ENCODE results near the gene EPHA10. TPM values are rescaled to one million over a fixed set of nuclear protein-coding genes. Genes with fewer than 3 reads are reported as not detected.
"Not testable (repeated sequence)": the region's sequence is repeated elsewhere in the genome, so short reads cannot be mapped to it uniquely, and the experiment has no call there.

EPHA10 gene
- total RNA-seq, 2 donors from 2014 or later = 0.74 to 1.00 TPM

GRCh38 chr1:37739222-37739621, 25.7 kb downstream of the EPHA10 start:
- Mint-ChIP-seq H3K27ac (no peak overlapping the region), H3K4me3 (no peak overlapping the region), H3K4me1 (ENCODE audit: low read depth) (peaks cover 11% of the 10 kb centered on the region), H3K27me3 (ENCODE audit: low read depth) (peaks cover 49% of the 10 kb centered on the region), H3K36me3 (ENCODE audit: insufficient read depth in 2 of 2) (peaks cover 2 to 4% of the 10 kb centered on the region in 2 donors), H3K9me3 (peaks cover 0 to 4% of the 10 kb centered on the region in 2 donors)
- DNase-seq (peak; percentile 10 to 35), ATAC-seq (replicated peaks in 1 of 2) (peak; percentile 100)

GRCh38 chr1:37738619-37739018, 26.3 kb downstream of the EPHA10 start:
- H3K27me3 Mint-ChIP-seq (ENCODE audit: low read depth) = peaks cover 50% of the 10 kb centered on the region
- not testable (repeated sequence) for H3K36me3 Mint-ChIP-seq (ENCODE audit: insufficient read depth in 2 of 2); H3K4me3 Mint-ChIP-seq; H3K9me3 Mint-ChIP-seq; DNase-seq; ATAC-seq (replicated peaks in 1 of 2); H3K27ac Mint-ChIP-seq
- peaks cover 11% of the 10 kb centered on the region for H3K4me1 Mint-ChIP-seq (ENCODE audit: low read depth)

GRCh38 chr1:37737975-37738374, 26.9 kb downstream of the EPHA10 start:
- H3K27ac Mint-ChIP-seq; H3K36me3 Mint-ChIP-seq (ENCODE audit: insufficient read depth in 2 of 2); H3K9me3 Mint-ChIP-seq; H3K4me3 Mint-ChIP-seq; ATAC-seq (replicated peaks in 1 of 2); DNase-seq: not testable (repeated sequence)
- Mint-ChIP-seq H3K27me3 (ENCODE audit: low read depth) (peaks cover 56% of the 10 kb centered on the region), H3K4me1 (ENCODE audit: low read depth) (peaks cover 11% of the 10 kb centered on the region)

GRCh38 chr1:37734629-37735591, 30.0 kb downstream of the EPHA10 start:
- peaks cover 2 to 4% of the 10 kb centered on the region in 2 donors for H3K36me3 Mint-ChIP-seq (ENCODE audit: insufficient read depth in 2 of 2)
- H3K4me3 Mint-ChIP-seq = no peak overlapping the region
- peaks cover 0 to 4% of the 10 kb centered on the region in 2 donors for H3K9me3 Mint-ChIP-seq
- peak; percentile 8 to 17 for DNase-seq
- peaks cover 50% of the 10 kb centered on the region for H3K27me3 Mint-ChIP-seq (ENCODE audit: low read depth)
- no peak for ATAC-seq (replicated peaks in 1 of 2)
- H3K4me1 Mint-ChIP-seq (ENCODE audit: low read depth) = peaks cover 11% of the 10 kb centered on the region
- H3K27ac Mint-ChIP-seq = no peak overlapping the region

GRCh38 chr1:37732111-37732780, 32.7 kb downstream of the EPHA10 start:
- Mint-ChIP-seq H3K9me3 (peaks cover 0 to 2% of the 10 kb centered on the region in 2 donors), H3K36me3 (ENCODE audit: insufficient read depth in 2 of 2) (peaks cover 0 to under 1% of the 10 kb centered on the region in 2 donors), H3K4me1 (ENCODE audit: low read depth) (no peaks in the 10 kb centered on the region), H3K27me3 (ENCODE audit: low read depth) (peaks cover 60% of the 10 kb centered on the region), H3K27ac (no peak overlapping the region), H3K4me3 (no peak overlapping the region)
- DNase-seq (no peak), ATAC-seq (replicated peaks in 1 of 2) (no peak)

GRCh38 chr1:37731312-37732019, 33.5 kb downstream of the EPHA10 start:
- Mint-ChIP-seq H3K27me3 (ENCODE audit: low read depth) (peaks cover 56% of the 10 kb centered on the region), H3K27ac (no peak overlapping the region), H3K9me3 (no peaks in the 10 kb centered on the region), H3K4me1 (ENCODE audit: low read depth) (no peaks in the 10 kb centered on the region), H3K4me3 (no peak overlapping the region), H3K36me3 (ENCODE audit: insufficient read depth in 2 of 2) (no peaks in the 10 kb centered on the region)
- DNase-seq (no peak), ATAC-seq (replicated peaks in 1 of 2) (no peak)

GRCh38 chr1:37730376-37730775, 34.5 kb downstream of the EPHA10 start:
- Mint-ChIP-seq H3K27ac (no peak overlapping the region), H3K36me3 (ENCODE audit: insufficient read depth in 2 of 2) (no peaks in the 10 kb centered on the region), H3K4me1 (ENCODE audit: low read depth) (no peaks in the 10 kb centered on the region), H3K27me3 (ENCODE audit: low read depth) (peaks cover 57% of the 10 kb centered on the region), H3K9me3 (no peaks in the 10 kb centered on the region), H3K4me3 (no peak overlapping the region)
- DNase-seq = no peak
- no peak for ATAC-seq (replicated peaks in 1 of 2)

- H3K4me3 Mint-ChIP-seq = no peak overlapping the region
- H3K4me1 Mint-ChIP-seq (ENCODE audit: low read depth) = no peaks in the 10 kb centered on the region
- peaks cover 55% of the 10 kb centered on the region for H3K27me3 Mint-ChIP-seq (ENCODE audit: low read depth)
- DNase-seq (no peak), ATAC-seq (replicated peaks in 1 of 2) (no peak)
- no peak overlapping the region for H3K27ac Mint-ChIP-seq
- H3K36me3 Mint-ChIP-seq (ENCODE audit: insufficient read depth in 2 of 2) = no peaks in the 10 kb centered on the region
- H3K9me3 Mint-ChIP-seq = no peaks in the 10 kb centered on the region
These were observed 36.5 kb downstream of the EPHA10 start for GRCh38 chr1:37728416-37728815.

- no peak overlapping the region for H3K27ac Mint-ChIP-seq
- peaks cover 50% of the 10 kb centered on the region for H3K27me3 Mint-ChIP-seq (ENCODE audit: low read depth)
- no peak overlapping the region for H3K4me3 Mint-ChIP-seq
- DNase-seq (no peak), ATAC-seq (replicated peaks in 1 of 2) (no peak)
- H3K4me1 Mint-ChIP-seq (ENCODE audit: low read depth) = no peaks in the 10 kb centered on the region
- H3K36me3 Mint-ChIP-seq (ENCODE audit: insufficient read depth in 2 of 2) = no peaks in the 10 kb centered on the region
- H3K9me3 Mint-ChIP-seq = no peaks in the 10 kb centered on the region
These were observed 38.0 kb downstream of the EPHA10 start for GRCh38 chr1:37726751-37727585.

- Mint-ChIP-seq H3K9me3 (no peaks in the 10 kb centered on the region), H3K4me1 (ENCODE audit: low read depth) (no peaks in the 10 kb centered on the region), H3K27ac (no peak overlapping the region), H3K27me3 (ENCODE audit: low read depth) (peaks cover 46% of the 10 kb centered on the region), H3K4me3 (no peak overlapping the region), H3K36me3 (ENCODE audit: insufficient read depth in 2 of 2) (no peaks in the 10 kb centered on the region)
- ATAC-seq (replicated peaks in 1 of 2) (no peak), DNase-seq (no peak)
These were observed 38.9 kb downstream of the EPHA10 start for GRCh38 chr1:37725851-37726613.

GRCh38 chr1:37724575-37724974, 40.3 kb downstream of the EPHA10 start:
- Mint-ChIP-seq H3K36me3 (ENCODE audit: insufficient read depth in 2 of 2) (no peaks in the 10 kb centered on the region), H3K27ac (no peak overlapping the region), H3K4me3 (no peak overlapping the region), H3K4me1 (ENCODE audit: low read depth) (no peaks in the 10 kb centered on the region), H3K9me3 (no peaks in the 10 kb centered on the region), H3K27me3 (ENCODE audit: low read depth) (peaks cover 35% of the 10 kb centered on the region)
- ATAC-seq (replicated peaks in 1 of 2) (no peak), DNase-seq (no peak)

Measured in activated T-cell treated with anti-CD3 and anti-CD28 coated beads, Interleukin-2, amount 50 U/mL, for 72 hours (primary cell).